Endothelial cell of umbilical vein (primary cell): ENCODE results near the gene TMEM203. TPM values are rescaled to one million over a fixed set of nuclear protein-coding genes. Genes with fewer than 3 reads are reported as not detected.

ENCODE experiments used
- BruUV-seq: library from RNA; stranded (reverse); fragments of 400-500 nt; replicated peaks from 2 replicates; lab custom pipeline; 2021; lab: Mats Ljungman, UMichigan
- CTCF ChIA-PET: fragments of 300-600, 350-600 bp; sonication (Branson Sonifier 250); formaldehyde crosslinking; loops from one replicate; lab custom pipeline; 2021; ENCODE audit warnings: antibody characterized with exemption, inconsistent platforms; lab: Charles Lee
- POLR2A ChIA-PET: fragments of 300-600, 350-600 bp; sonication (Branson Sonifier 250); formaldehyde crosslinking; loops from one replicate; lab custom pipeline; 2021; ENCODE audit warnings: antibody characterized with exemption, inconsistent platforms; lab: Charles Lee
- DNase-seq: peaks from one replicate; pipeline ENCODE4 v3.0.0-alpha.2; 2011; ENCODE audit warnings: low read depth, low spot score
- FAIRE-seq: peaks from 2 replicates; lab custom pipeline; 2011; peaks lifted over from hg19 to GRCh38; lab: Jason Lieb, UNC
- H2AFZ ChIP-seq: 2 replicates; pipeline ENCODE4 v1.6.0; 2012; ENCODE audit warnings: low read depth, low read length, control low read depth, inconsistent platforms
- H3K27ac ChIP-seq: 2 replicates; pipeline ENCODE4 v1.5.1; 2011; ENCODE audit warnings: low read depth, mild to moderate bottlenecking, control low read depth, low read length, moderate library complexity; ENCODE audit not compliant: insufficient read depth
- H3K27me3 ChIP-seq, 2 experiments: 2 replicates each; pipeline versions ENCODE4 v1.6.0 to v1.6.1; 2011; ENCODE audit warnings: low read length in 2 of 2, mixed read lengths in 1 of 2; ENCODE audit not compliant: control insufficient read depth in 2 of 2, insufficient read depth in 2 of 2
- H3K36me3 ChIP-seq, 2 experiments: 2 replicates in 1 of 2; 3 replicates in 1 of 2; pipeline ENCODE4 v1.5.1; 2011; ENCODE audit warnings: low read length in 2 of 2, mild to moderate bottlenecking in 1 of 2, moderate library complexity in 1 of 2; ENCODE audit not compliant: control insufficient read depth in 2 of 2, insufficient read depth in 2 of 2; ENCODE audit errors: extremely low read depth in 1 of 2
- H3K4me1 ChIP-seq: 3 replicates; pipeline ENCODE4 v1.5.1; 2011; ENCODE audit warnings: mild to moderate bottlenecking, low read length; ENCODE audit not compliant: control insufficient read depth, insufficient read depth; ENCODE audit errors: extremely low read depth
- H3K4me2 ChIP-seq: 2 replicates; pipeline ENCODE4 v1.6.1; 2011; ENCODE audit warnings: low read length, control low read depth, mixed read lengths; ENCODE audit not compliant: insufficient read depth
- H3K4me3 ChIP-seq, 3 experiments: fragments of 200-600 bp in 1 of 3; sonication (generic), shearing (Covaris generic) in 1 of 3; replicated peaks in 1 of 3; 2 replicates each; pipeline ENCODE4 v1.5.1; 2011 to 2016; ENCODE audit warnings: control low read depth in 3 of 3, low read length in 3 of 3, mild to moderate bottlenecking in 2 of 3, inconsistent platforms in 1 of 3, low read depth in 1 of 3, moderate library complexity in 1 of 3; ENCODE audit not compliant: insufficient read depth in 1 of 3
- H3K79me2 ChIP-seq: 2 replicates; pipeline ENCODE4 v1.6.0; 2012; ENCODE audit warnings: low read length, inconsistent platforms; ENCODE audit not compliant: control insufficient read depth, insufficient read depth
- H3K9ac ChIP-seq: replicated peaks from 2 replicates; pipeline ENCODE3; 2011; ENCODE audit warnings: low read length, control low read depth; ENCODE audit not compliant: insufficient read depth; ENCODE audit errors: extremely low read depth
- H3K9me1 ChIP-seq: replicated peaks from 3 replicates; pipeline ENCODE4 v1.6.0; 2011; ENCODE audit warnings: mild to moderate bottlenecking, low read length; ENCODE audit not compliant: control insufficient read depth, insufficient read depth; ENCODE audit errors: extremely low read depth
- H3K9me3 ChIP-seq: replicated peaks from 2 replicates; pipeline ENCODE4 v1.5.1; 2012; ENCODE audit warnings: low read length, inconsistent platforms; ENCODE audit not compliant: control insufficient read depth, insufficient read depth
- H4K20me1 ChIP-seq: replicated peaks from 2 replicates; pipeline ENCODE3; 2011; ENCODE audit warnings: mild to moderate bottlenecking, low read length; ENCODE audit not compliant: control insufficient read depth, insufficient read depth; ENCODE audit errors: extremely low read depth
- CTCF ChIP-seq, 2 donors: IDR thresholded peaks; 1 replicate in 1 of 2; 2 replicates in 1 of 2; pipeline ENCODE4 v1.5.1; 2011; ENCODE audit warnings: low read length in 2 of 2, mild to moderate bottlenecking in 2 of 2, moderate library complexity in 2 of 2, control low read depth in 1 of 2, inconsistent platforms in 1 of 2, low read depth in 1 of 2; ENCODE audit not compliant: insufficient read depth in 1 of 2; ENCODE audit errors: extremely low read depth in 1 of 2
- EZH2 ChIP-seq: IDR thresholded peaks from 2 replicates; pipeline ENCODE4 v1.6.1; 2012; ENCODE audit warnings: borderline replicate concordance, low read depth, mild to moderate bottlenecking, moderate library complexity, low read length, inconsistent platforms; ENCODE audit not compliant: severe bottlenecking
- FOS ChIP-seq: IDR thresholded peaks from 2 replicates; pipeline ENCODE4 v1.6.1; 2011; ENCODE audit warnings: mild to moderate bottlenecking, low read length, moderate library complexity, borderline replicate concordance; ENCODE audit not compliant: insufficient read depth
- GATA2 ChIP-seq: IDR thresholded peaks from 2 replicates; pipeline ENCODE4 v1.7.0; 2011; ENCODE audit warnings: low read depth, mild to moderate bottlenecking, moderate library complexity, mixed read lengths, low read length; ENCODE audit not compliant: insufficient read length, insufficient read depth
- MAX ChIP-seq: IDR thresholded peaks from 2 replicates; pipeline ENCODE4 v1.6.1; 2011; ENCODE audit not compliant: insufficient read depth, insufficient read length
- MYC ChIP-seq: IDR thresholded peaks from one replicate; pipeline ENCODE4 v1.6.1; 2011; ENCODE audit warnings: mild to moderate bottlenecking, low read depth, low read length
- POLR2A ChIP-seq: IDR thresholded peaks from 2 replicates; pipeline ENCODE4 v1.6.1; 2012; ENCODE audit warnings: low read depth, mild to moderate bottlenecking, control low read depth, low read length
- POLR2AphosphoS5 ChIP-seq: IDR thresholded peaks from 2 replicates; pipeline ENCODE4 v1.6.1; 2012; ENCODE audit warnings: low read depth, mild to moderate bottlenecking, control low read depth, low read length, moderate library complexity; ENCODE audit not compliant: insufficient read depth
- dilution Hi-C: fragments of 300-500 bp; cut with MboI; formaldehyde crosslinking; loops from one replicate; pipeline ENCODE4 v1.15.0; 2019; ENCODE audit warnings: low sequenced_read_pairs; ENCODE audit not compliant: extremely low pct_ligation_motif_present
- intact Hi-C: fragments of 100-400 bp; cut with micrococcal nuclease; formaldehyde crosslinking; loops from one replicate; pipeline ENCODE4 v1.10.0; 2022
- polyA plus RNA-seq, 4 experiments: library from polyadenylated mRNA; depleted of rRNA in 3 of 4; stranded (reverse) in 3 of 4; unstranded in 1 of 4; fragments of >200 nt; gene quantifications; 2 replicates each; pipeline versions ENCODE4 v1.2.1 to v1.2.3, GENCODE V29; 2011 to 2012; ENCODE audit warnings: missing spikeins in 1 of 4
- total RNA-seq: library from RNA; stranded (reverse); gene quantifications from 2 replicates; pipeline ENCODE4 v1.2.3, GENCODE V29; 2021

TMEM203 gene
- total and polyA plus RNA-seq, 2 donors (not counting 3 experiments of a cell fraction or from before 2014, with no cell fraction given), result 29.6 to 39.8 TPM

- H3K9me1 ChIP-seq, result no peaks in the 10 kb centered on the region
- DNase-seq, result no peak
- H3K9me3 ChIP-seq, result no peaks in the 10 kb centered on the region
- H4K20me1 ChIP-seq, result no peaks in the 10 kb centered on the region
- H3K4me3 ChIP-seq, result no peak overlapping the region
- ChIA-PET CTCF (interaction anchor here (1.3 to 1.8 kb wide), 2 partner anchors 33 to 73 kb away, joined by 4 to 7 read pairs; no protein-coding TSS in a partner anchor), POLR2A (interaction anchor here (0.8 kb wide), 1 partner anchor 60 kb away, joined by 4 read pairs; no protein-coding TSS in a partner anchor)
- TF ChIP-seq EZH2, result no peak
- no peak for TF ChIP-seq POLR2AphosphoS5
- TF ChIP-seq CTCF (IDR thresholded peaks at IDR 0.05; ENCODE audit: extremely low read depth in 1 of 2, insufficient read depth in 1 of 2, low read depth in 1 of 2, low read length in 2 of 2), result no peak
- no peak for TF ChIP-seq FOS
- TF ChIP-seq GATA2, result no peak
- TF ChIP-seq POLR2A, result no peak
- TF ChIP-seq MAX, result no peak
- no peak for TF ChIP-seq MYC
- H3K27me3 ChIP-seq, result peaks cover 27 to 31% of the 10 kb centered on the region in 2 experiments
- H3K27ac ChIP-seq, result no peak overlapping the region
- dilution Hi-C loops (no loop called here), intact Hi-C loops (no loop called here)
- no peaks in the 10 kb centered on the region for H3K36me3 ChIP-seq
- no peak overlapping the region for H3K4me2 ChIP-seq
- H3K79me2 ChIP-seq, result no peaks in the 10 kb centered on the region
- H3K4me1 ChIP-seq, result peaks cover 3% of the 10 kb centered on the region
- BruUV-seq, result no TSS peak
- H3K9ac ChIP-seq, result no peak overlapping the region
- FAIRE-seq, result no peak
- H2AFZ ChIP-seq, result no peak overlapping the region
These were observed 41.6 kb downstream of the TMEM203 start for GRCh38 chr9:137163805-137164204.
